ENCODE data around the gene SLC24A3. TPM values are rescaled to one million over a fixed set of nuclear protein-coding genes. Genes with fewer than 3 reads are reported as not detected.

Gene SLC24A3
- total and polyA plus RNA-seq, 2 experiments from 2014 or later = 0.81 to 2.5 TPM

GRCh38 chr20:19463597-19463996 is 251.2 kb downstream of the SLC24A3 start (continued):
- TF ChIP-seq ZNF462 (CRISPR knock-in tag; IDR thresholded peaks at IDR 0.05) = no peak
- no peak for TF ChIP-seq NANOG (IDR thresholded peaks at IDR 0.05; ENCODE audit: borderline replicate concordance)
- TF ChIP-seq ZNF331 (CRISPR knock-in tag; IDR thresholded peaks at IDR 0.05; ENCODE audit: low read depth) = no peak
- TF ChIP-seq, protein P1, sequence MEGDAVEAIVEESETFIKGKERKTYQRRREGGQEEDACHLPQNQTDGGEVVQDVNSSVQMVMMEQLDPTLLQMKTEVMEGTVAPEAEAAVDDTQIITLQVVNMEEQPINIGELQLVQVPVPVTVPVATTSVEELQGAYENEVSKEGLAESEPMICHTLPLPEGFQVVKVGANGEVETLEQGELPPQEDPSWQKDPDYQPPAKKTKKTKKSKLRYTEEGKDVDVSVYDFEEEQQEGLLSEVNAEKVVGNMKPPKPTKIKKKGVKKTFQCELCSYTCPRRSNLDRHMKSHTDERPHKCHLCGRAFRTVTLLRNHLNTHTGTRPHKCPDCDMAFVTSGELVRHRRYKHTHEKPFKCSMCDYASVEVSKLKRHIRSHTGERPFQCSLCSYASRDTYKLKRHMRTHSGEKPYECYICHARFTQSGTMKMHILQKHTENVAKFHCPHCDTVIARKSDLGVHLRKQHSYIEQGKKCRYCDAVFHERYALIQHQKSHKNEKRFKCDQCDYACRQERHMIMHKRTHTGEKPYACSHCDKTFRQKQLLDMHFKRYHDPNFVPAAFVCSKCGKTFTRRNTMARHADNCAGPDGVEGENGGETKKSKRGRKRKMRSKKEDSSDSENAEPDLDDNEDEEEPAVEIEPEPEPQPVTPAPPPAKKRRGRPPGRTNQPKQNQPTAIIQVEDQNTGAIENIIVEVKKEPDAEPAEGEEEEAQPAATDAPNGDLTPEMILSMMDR (conservative IDR thresholded peaks at IDR 0.05; ENCODE audit: low read depth in 2 of 2) = peak in 1 of 2 experiments; percentile 32; a peak in 2 of 4 replicates
- TF ChIP-seq, protein P2, sequence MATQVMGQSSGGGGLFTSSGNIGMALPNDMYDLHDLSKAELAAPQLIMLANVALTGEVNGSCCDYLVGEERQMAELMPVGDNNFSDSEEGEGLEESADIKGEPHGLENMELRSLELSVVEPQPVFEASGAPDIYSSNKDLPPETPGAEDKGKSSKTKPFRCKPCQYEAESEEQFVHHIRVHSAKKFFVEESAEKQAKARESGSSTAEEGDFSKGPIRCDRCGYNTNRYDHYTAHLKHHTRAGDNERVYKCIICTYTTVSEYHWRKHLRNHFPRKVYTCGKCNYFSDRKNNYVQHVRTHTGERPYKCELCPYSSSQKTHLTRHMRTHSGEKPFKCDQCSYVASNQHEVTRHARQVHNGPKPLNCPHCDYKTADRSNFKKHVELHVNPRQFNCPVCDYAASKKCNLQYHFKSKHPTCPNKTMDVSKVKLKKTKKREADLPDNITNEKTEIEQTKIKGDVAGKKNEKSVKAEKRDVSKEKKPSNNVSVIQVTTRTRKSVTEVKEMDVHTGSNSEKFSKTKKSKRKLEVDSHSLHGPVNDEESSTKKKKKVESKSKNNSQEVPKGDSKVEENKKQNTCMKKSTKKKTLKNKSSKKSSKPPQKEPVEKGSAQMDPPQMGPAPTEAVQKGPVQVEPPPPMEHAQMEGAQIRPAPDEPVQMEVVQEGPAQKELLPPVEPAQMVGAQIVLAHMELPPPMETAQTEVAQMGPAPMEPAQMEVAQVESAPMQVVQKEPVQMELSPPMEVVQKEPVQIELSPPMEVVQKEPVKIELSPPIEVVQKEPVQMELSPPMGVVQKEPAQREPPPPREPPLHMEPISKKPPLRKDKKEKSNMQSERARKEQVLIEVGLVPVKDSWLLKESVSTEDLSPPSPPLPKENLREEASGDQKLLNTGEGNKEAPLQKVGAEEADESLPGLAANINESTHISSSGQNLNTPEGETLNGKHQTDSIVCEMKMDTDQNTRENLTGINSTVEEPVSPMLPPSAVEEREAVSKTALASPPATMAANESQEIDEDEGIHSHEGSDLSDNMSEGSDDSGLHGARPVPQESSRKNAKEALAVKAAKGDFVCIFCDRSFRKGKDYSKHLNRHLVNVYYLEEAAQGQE (IDR thresholded peaks at IDR 0.05; ENCODE audit: unreplicated experiment) = no peak
- no peak for TF ChIP-seq JUNB (IDR thresholded peaks at IDR 0.05; ENCODE audit: unreplicated experiment)
